ENCODE data around the gene TINAGL1. TPM values are rescaled to one million over a fixed set of nuclear protein-coding genes. Genes with fewer than 3 reads are reported as not detected.
A peak's percentile ranks its signal among the peaks of the same experiment; 100 is the strongest.

The TINAGL1 gene
- total and polyA plus RNA-seq, 7 donors = 21.0 to 238 (median 87.9) TPM

- Histone ChIP-seq H3K27ac (no peak overlapping the region), H3K27me3 (peaks cover 10 to 36% (median 22%) of the 10 kb centered on the region in 3 donors), H3K36me3 (no peaks in the 10 kb centered on the region), H3K9me3 (no peaks in the 10 kb centered on the region), H3K4me3 (peak overlapping the region; percentile 11 to 57 (median 45)), H3K4me1 (peaks cover 0 to 14% (median 11%) of the 10 kb centered on the region in 4 donors)
- no peak for TF ChIP-seq POLR2A (IDR thresholded peaks at IDR 0.05)
- peak in 3 of 4 experiments; percentile 42 to 75 (median 61) for TF ChIP-seq CTCF (IDR thresholded peaks at IDR 0.05)
- TF ChIP-seq EP300 (IDR thresholded peaks at IDR 0.05) = no peak
- no peak for TF ChIP-seq POLR2AphosphoS5 (IDR thresholded peaks at IDR 0.05)
- no peak for DNase-seq
- intact Hi-C loops (cut with DNase I) = no loop called here
- WGBS, 2 donors = 10 to 13% methylated on average over 56 of the region's 56 CpGs
Observed at GRCh38 chr1:31617916-31618746, 41.8 kb downstream of the TINAGL1 start.

- no peak for TF ChIP-seq POLR2A (IDR thresholded peaks at IDR 0.05)
- no peak for TF ChIP-seq POLR2AphosphoS5 (IDR thresholded peaks at IDR 0.05)
- TF ChIP-seq CTCF (IDR thresholded peaks at IDR 0.05) = no peak
- TF ChIP-seq EP300 (IDR thresholded peaks at IDR 0.05) = no peak
- intact Hi-C loops (cut with DNase I) = no loop called here
- Histone ChIP-seq H3K36me3 (no peaks in the 10 kb centered on the region), H3K27me3 (peaks cover 10 to 36% (median 22%) of the 10 kb centered on the region in 3 donors), H3K9me3 (no peaks in the 10 kb centered on the region), H3K27ac (no peak overlapping the region), H3K4me1 (peaks cover 0 to 14% (median 11%) of the 10 kb centered on the region in 4 donors), H3K4me3 (no peak overlapping the region)
- no peak for DNase-seq
- 64 to 82% methylated on average over 23 of the region's 23 CpGs for WGBS, 2 donors
Observed at GRCh38 chr1:31618916-31619846, 42.9 kb downstream of the TINAGL1 start.

GRCh38 chr1:31620631-31621497, 44.5 kb downstream of the TINAGL1 start:
- Histone ChIP-seq H3K27ac (no peak overlapping the region), H3K27me3 (peaks cover 10 to 33% (median 22%) of the 10 kb centered on the region in 3 donors), H3K4me3 (no peak overlapping the region), H3K9me3 (no peaks in the 10 kb centered on the region), H3K4me1 (peaks cover 0 to 14% (median 11%) of the 10 kb centered on the region in 4 donors), H3K36me3 (no peaks in the 10 kb centered on the region)
- 94% methylated on average over 20 of the region's 20 CpGs for WGBS, 2 donors
- no peak for DNase-seq
- TF ChIP-seq CTCF (IDR thresholded peaks at IDR 0.05) (no peak), POLR2A (IDR thresholded peaks at IDR 0.05) (no peak), POLR2AphosphoS5 (IDR thresholded peaks at IDR 0.05) (no peak), EP300 (IDR thresholded peaks at IDR 0.05) (no peak)
- intact Hi-C loops (cut with DNase I) = no loop called here

- intact Hi-C loops (cut with DNase I) = no loop called here
- DNase-seq = no peak
- H3K27me3 ChIP-seq = peaks cover 10 to 27% (median 20%) of the 10 kb centered on the region in 3 donors
- H3K9me3 ChIP-seq = no peaks in the 10 kb centered on the region
- H3K36me3 ChIP-seq = no peaks in the 10 kb centered on the region
- no peak overlapping the region for H3K4me3 ChIP-seq
- WGBS, 2 donors = 94 to 95% methylated on average over 5 of the region's 5 CpGs
- H3K4me1 ChIP-seq = peaks cover 0 to 20% (median 16%) of the 10 kb centered on the region in 4 donors
- no peak for TF ChIP-seq POLR2A (IDR thresholded peaks at IDR 0.05)
- no peak for TF ChIP-seq CTCF (IDR thresholded peaks at IDR 0.05)
- TF ChIP-seq EP300 (IDR thresholded peaks at IDR 0.05) = no peak
- TF ChIP-seq POLR2AphosphoS5 (IDR thresholded peaks at IDR 0.05) = no peak
- H3K27ac ChIP-seq = no peak overlapping the region
Observed at GRCh38 chr1:31621498-31621820, 45.1 kb downstream of the TINAGL1 start.
